Activated T-helper 1 cell treated with anti-CD3 and anti-CD28 coated beads, Interleukin-2, amount 50 U/mL, for 16 hours (primary cell): ENCODE measurements around the gene NT5C2.
"Not testable (repeated sequence)": the region's sequence is repeated elsewhere in the genome, so short reads cannot be mapped to it uniquely, and the experiment has no call there.

ENCODE experiments used
- DNase-seq, 2 donors: peaks; one replicate each; pipeline ENCODE4 v3.0.0-alpha.2; 2020; ENCODE audit warnings: low read depth in 1 of 2, low spot score in 1 of 2

NT5C2 gene

GRCh38 chr10:103166523-103166922 is 26.5 kb downstream of the NT5C2 start:
- DNase-seq = no peak

GRCh38 chr10:103163766-103164403 is 29.2 kb downstream of the NT5C2 start:
- DNase-seq = not testable (repeated sequence)

- no peak for DNase-seq
Observed at GRCh38 chr10:103157246-103157645, 35.8 kb downstream of the NT5C2 start.

DNA sequence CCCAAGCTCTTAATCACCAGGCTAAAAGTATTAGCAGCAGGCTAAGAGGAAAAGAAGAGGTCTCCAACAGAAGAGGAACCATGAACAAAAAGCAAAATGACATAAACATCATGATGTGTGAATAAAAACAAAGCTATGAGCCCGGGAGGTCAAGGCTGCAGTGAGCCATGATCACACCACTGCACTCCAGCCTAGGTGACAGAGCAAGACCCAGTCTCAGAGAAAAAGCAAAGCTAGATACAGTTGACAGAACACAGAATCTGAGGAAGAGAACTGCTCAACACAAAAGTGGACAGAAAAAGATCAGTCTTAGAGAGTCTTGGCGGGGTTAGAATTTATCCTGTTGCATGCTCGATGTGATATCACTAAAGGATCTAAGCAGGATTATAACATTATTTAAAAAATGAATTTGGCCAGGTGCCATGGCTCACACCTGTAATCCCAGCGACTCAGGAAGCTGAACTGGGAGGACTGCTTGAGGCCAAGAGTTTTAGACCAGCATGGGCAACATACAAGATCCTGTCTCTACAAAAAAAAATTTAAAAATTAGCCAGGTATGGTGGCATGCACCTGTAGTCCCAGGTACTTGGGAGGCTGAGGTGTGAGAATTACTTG is 37.5 kb downstream of the NT5C2 start:
- DNase-seq = no peak

GRCh38 chr10:103154521-103155299 is 38.4 kb downstream of the NT5C2 start:
- no peak for DNase-seq

DNA sequence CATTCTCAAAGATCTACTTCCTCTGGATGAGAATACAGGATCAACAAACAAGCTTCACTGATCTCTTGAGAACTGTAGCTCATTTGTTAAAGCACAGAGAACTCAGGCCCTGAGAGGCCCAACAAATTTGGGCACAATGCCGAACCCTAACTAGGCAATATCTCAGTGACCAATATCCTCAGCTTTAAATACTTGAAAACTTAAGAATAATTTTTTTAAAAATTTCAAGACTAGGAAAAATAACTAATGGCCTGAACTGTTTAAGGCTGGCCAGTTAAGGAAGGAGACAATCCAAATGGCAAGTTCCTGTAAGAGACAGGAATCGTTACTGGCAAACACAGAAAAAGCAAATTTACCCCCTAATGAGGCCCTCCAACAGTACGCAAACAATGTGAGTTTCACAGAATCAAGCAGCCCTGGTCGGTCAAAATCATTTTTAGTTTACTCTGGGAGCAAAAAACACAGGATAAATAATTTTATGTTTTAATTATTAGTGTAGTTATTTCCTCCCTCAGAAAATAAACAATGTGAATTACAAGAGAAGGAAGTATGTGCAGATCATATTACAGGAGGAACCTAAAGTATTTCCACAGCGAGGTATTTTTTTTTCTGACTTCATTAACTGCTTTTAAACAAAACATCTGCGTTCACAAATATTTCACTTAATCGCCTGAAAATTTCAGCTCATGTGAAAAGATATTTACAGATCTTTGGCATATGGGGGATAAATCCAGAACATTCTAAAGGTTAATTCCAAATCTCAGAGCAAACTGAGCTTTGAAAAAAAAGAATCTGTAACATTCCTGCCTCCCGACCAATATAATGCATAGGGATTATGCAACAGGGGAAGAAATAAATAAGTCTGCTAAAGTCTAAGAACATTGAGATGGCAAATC is 39.5 kb downstream of the NT5C2 start:
- DNase-seq = no peak

- DNase-seq = no peak
Observed at GRCh38 chr10:103149991-103150622, 43.0 kb downstream of the NT5C2 start.

DNA sequence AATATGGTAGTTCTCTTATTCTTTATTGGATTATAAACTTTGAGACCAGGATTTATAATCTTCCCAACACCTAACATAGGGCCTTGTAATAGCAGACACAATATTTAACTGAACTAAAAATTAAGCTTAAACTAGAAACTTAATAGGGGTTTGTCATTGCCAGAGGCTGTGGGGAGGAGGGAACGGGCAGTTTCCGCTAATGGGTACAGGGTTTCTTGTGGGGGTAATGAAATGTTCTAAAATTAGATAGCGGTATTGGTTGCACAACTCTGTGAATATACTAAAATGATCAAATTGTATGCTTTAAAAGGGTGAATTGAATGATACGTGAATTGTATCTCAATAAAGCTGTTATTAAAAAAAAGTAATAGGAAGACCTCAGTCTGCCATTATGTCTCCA is 45.4 kb downstream of the NT5C2 start:
- DNase-seq = no peak

- DNase-seq = no peak
Observed at GRCh38 chr10:103145860-103146466, 47.1 kb downstream of the NT5C2 start.

DNA sequence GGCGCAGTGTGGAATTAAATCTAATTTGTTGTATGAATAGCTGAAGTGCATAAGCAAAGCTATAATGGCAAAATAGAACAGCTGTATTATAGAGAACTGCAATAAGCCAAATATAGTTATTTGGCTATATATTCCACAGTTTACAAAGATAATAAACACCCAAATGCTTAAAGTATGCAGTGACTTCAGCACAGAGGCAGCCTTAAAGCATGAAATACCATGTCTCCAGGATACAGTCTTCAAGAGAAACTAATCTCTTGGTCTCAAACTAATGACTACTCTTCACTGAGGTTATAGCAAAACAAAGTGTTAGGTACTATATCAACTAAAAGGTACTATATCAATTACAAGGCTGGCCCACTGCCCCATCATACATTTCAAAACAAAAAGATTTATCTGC is 48.0 kb downstream of the NT5C2 start:
- no peak for DNase-seq

GRCh38 chr10:103144041-103144440 is 49.0 kb downstream of the NT5C2 start:
- no peak for DNase-seq

GRCh38 chr10:103143641-103144040 is 49.4 kb downstream of the NT5C2 start:
- DNase-seq = not testable (repeated sequence)

DNA sequence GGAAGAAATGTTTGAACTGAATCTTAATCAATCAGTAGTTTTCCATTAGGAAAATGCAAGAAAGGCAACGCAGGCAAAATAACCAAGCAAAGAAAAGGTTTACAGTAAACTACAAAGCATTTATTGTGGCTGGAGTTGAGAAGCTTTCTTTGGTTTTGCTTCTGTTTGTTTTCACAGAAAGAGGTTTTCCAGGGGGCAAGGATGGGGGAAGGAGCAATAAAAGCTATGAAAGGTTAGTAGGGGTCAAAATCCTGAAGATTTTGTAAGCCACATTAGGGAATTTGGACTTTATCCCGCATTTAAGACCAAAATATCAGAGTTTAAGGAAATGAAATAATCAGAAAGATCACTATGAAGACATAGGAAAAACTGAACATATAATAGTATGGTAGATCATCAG is 51.1 kb downstream of the NT5C2 start:
- no peak for DNase-seq

- DNase-seq = no peak
Observed at GRCh38 chr10:103140469-103140868, 52.6 kb downstream of the NT5C2 start.

GRCh38 chr10:103139803-103140202 is 53.3 kb downstream of the NT5C2 start:
- DNase-seq = no peak

DNA sequence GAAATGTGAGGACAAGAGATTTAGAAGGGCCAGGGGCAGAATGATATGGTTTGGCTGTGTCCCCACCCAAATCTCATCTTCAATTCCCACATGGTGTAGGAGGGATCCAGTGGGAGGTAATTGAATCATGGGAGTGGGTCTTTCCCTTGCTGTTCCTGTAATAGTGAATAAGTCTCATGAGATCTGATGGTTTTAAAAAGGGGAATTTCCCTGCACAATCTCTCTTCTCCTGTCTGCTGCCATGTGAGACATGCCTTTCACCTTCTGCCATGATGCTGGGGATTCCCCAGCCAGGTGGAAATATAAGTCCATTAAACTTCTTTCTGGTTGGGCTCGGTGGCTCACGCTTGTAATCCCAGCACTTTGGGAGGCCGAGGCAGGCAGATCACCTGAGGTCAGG is 57.9 kb downstream of the NT5C2 start:
- DNase-seq = not testable (repeated sequence)

DNA sequence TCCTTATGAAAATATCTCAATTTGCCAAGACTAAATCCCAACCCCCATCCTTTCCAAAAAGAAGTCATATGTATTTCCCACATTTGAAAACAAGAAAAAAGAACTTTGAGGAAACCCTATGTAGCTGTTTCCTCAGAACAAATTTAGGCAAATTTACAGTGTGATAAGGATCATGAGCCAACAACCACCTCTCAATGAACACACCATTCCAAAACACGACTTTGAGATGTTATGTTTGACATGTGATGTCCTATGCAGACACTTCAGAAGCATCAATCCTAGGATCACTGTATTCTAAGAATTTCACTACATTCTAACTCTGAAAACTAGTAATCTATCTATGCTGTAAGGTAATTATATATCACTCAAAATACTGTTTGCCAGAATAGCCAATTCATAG is 62.2 kb downstream of the NT5C2 start:
- DNase-seq = no peak

GRCh38 chr10:103130180-103130579 is 62.9 kb downstream of the NT5C2 start:
- DNase-seq = not testable (repeated sequence)

DNA sequence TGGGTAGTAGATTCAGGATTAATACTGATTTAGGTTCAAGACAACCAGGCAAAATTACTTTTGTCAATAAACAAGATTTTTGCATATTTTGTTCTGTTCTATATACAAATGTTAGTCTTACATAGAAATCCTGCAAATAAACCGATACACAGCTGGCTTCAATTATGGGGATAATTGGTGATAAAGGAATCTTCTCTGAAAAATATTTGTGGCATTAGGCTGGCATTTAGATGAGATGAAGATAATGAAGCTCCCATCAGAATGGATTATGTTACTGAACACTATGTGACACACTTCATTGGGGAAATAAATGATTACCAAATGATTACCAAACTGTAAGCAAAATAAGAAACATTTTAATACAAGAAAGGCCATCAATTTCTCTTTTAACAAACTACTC is 65.8 kb downstream of the NT5C2 start:
- no peak for DNase-seq
